Hepatocyte (in vitro differentiated cells): ENCODE measurements around the gene CDK10.

Experiments
- EZH2 ChIP-seq: fragments of 200-600 bp; sonication (generic); IDR thresholded peaks from 2 replicates; pipeline ENCODE4 v1.6.1; 2016; ENCODE audit warnings: antibody characterized with exemption, mild to moderate bottlenecking, borderline replicate concordance
- EZH2phosphoT487 ChIP-seq: fragments of 200-600 bp; sonication (generic); IDR thresholded peaks from one replicate; pipeline ENCODE4 v1.6.1; 2018; ENCODE audit warnings: antibody characterized with exemption, mild to moderate bottlenecking, low read depth, moderate library complexity; ENCODE audit not compliant: unreplicated experiment, severe bottlenecking
- TF ChIP-seq, protein P1 (sequence below): fragments of 200-600 bp; sonication (generic); IDR thresholded peaks from 2 replicates; pipeline ENCODE4 v1.5.1; 2016; ENCODE audit warnings: antibody characterized with exemption, mild to moderate bottlenecking; ENCODE audit not compliant: poor library complexity

DNA sequence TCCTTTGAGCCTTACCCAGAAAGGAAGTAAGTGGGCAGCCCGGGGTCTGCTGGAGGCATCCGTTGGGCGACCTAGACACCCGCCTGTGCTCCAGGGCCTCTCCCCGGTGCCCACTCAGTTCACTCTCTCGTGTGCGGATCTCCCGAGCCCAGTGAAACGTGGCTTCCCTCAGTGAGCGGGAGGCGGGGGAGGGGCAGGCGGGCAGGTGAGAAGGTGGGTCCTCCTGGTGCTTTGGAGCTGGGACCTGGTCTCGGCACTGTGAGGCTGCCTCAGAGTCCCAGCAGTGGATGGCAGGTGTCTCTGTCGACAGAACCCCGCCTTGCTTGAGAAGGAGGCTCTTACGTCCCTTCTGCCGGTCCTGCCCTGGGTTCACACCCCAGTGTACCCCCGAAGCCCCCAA is 42.8 kb downstream of the CDK10 start:
- TF ChIP-seq, protein P1, sequence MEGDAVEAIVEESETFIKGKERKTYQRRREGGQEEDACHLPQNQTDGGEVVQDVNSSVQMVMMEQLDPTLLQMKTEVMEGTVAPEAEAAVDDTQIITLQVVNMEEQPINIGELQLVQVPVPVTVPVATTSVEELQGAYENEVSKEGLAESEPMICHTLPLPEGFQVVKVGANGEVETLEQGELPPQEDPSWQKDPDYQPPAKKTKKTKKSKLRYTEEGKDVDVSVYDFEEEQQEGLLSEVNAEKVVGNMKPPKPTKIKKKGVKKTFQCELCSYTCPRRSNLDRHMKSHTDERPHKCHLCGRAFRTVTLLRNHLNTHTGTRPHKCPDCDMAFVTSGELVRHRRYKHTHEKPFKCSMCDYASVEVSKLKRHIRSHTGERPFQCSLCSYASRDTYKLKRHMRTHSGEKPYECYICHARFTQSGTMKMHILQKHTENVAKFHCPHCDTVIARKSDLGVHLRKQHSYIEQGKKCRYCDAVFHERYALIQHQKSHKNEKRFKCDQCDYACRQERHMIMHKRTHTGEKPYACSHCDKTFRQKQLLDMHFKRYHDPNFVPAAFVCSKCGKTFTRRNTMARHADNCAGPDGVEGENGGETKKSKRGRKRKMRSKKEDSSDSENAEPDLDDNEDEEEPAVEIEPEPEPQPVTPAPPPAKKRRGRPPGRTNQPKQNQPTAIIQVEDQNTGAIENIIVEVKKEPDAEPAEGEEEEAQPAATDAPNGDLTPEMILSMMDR, result no peak
- TF ChIP-seq EZH2phosphoT487 (no peak), EZH2 (no peak)
